Erythroblast (primary cell): ENCODE data around the gene OR13J1.

Experiments used
- GATA1 ChIP-seq: IDR thresholded peaks from 2 replicates; pipeline ENCODE4 v1.6.1; 2011; ENCODE audit warnings: low read depth, mild to moderate bottlenecking, control low read depth, low read length, moderate library complexity
- POLR2A ChIP-seq: IDR thresholded peaks from 2 replicates; pipeline ENCODE4 v1.6.1; 2011; ENCODE audit warnings: mild to moderate bottlenecking, low read length

DNA sequence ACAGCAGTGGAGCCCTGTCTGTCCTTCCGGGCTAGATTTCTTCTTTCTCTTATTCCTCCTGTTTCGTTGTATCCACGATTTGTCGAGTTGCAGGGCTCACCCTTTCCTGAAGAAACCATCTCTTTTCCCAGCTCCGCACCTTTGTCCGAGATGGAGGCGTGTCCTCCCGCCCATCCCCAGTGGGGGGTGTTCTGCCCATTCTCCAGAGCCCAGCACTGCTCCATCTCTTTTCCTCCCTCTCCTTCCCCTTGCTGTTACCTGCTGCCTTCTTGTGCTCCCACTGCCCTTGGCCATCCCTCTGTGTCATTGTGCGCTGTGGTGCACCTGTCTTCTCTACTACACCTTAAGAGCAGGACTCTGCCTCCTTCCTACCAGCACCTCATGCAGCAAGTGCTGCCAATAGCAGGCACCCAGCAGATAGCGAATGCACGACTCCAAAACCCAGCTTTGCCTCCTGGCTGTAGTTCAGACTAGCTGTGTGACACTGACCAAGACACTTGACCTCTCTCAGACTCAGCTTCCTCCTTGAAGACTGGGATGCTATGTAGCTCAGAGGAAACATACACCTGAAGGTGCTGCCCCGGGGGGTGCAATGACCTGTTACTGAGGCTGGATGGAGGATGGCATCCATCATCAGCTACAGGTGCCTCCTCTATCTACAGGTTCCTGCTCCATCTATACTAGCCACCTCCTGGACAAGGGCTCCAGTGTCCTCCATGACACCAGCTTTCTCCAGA, 8.9 kb downstream of the OR13J1 start:
- TF ChIP-seq POLR2A (no peak), GATA1 (no peak)
